Suprapubic skin (tissue), 3 donors: ENCODE results near the gene MYOZ3.

Experiments used
- CTCF ChIP-seq, 2 donors: fragments of 200-600 bp in 1 of 2; fragments of 450-650 bp in 1 of 2; sonication (generic) in 1 of 2; IDR thresholded peaks; one replicate each; pipeline ENCODE4 v1.5.1; 2016 to 2019; ENCODE audit warnings: antibody characterized with exemption in 2 of 2, mild to moderate bottlenecking in 1 of 2, moderate library complexity in 1 of 2
- POLR2AphosphoS5 ChIP-seq, 3 donors: sonication (generic); formaldehyde crosslinking; IDR thresholded peaks; one replicate each; pipeline ENCODE4 v1.6.1; 2017; ENCODE audit warnings: antibody characterized with exemption in 3 of 3

GRCh38 chr5:150639377-150639692 is 21.7 kb upstream of the MYOZ3 start:
- TF ChIP-seq POLR2AphosphoS5 (IDR thresholded peaks at IDR 0.05) (no peak), CTCF (IDR thresholded peaks at IDR 0.05) (no peak)
